SH-SY5Y (cell line): ENCODE measurements around the gene LRFN2.

ENCODE experiments used
- GATA2 ChIP-seq: IDR thresholded peaks from 2 replicates; pipeline ENCODE4 v1.6.1; 2011; ENCODE audit warnings: mild to moderate bottlenecking, low read depth, low read length
- GATA3 ChIP-seq: IDR thresholded peaks from 2 replicates; pipeline ENCODE4 v1.6.1; 2011; ENCODE audit warnings: low read depth, mild to moderate bottlenecking, low read length, moderate library complexity

GRCh38 chr6:40559056-40559455 is 28.1 kb downstream of the LRFN2 start:
- TF ChIP-seq GATA3: no peak
- no peak for TF ChIP-seq GATA2
